Gastrocnemius medialis (tissue), 4 donors: ENCODE data around the gene MARCHF10.

ENCODE experiments used
- CTCF ChIP-seq, 5 experiments: fragments of 450-650 bp in 3 of 5; fragments of 200-600 bp in 2 of 5; sonication (generic) in 2 of 5; IDR thresholded peaks in 4 of 5; conservative IDR thresholded peaks in 1 of 5; 1 replicate in 4 of 5; 2 replicates in 1 of 5; pipeline ENCODE4 v1.5.1; 2016 to 2019; ENCODE audit warnings: antibody characterized with exemption in 5 of 5, mild to moderate bottlenecking in 3 of 5, moderate library complexity in 3 of 5
- POLR2A ChIP-seq, 2 donors: fragments of 450-650 bp; IDR thresholded peaks; one replicate each; pipeline ENCODE4 v1.6.1; 2017; ENCODE audit warnings: antibody characterized with exemption in 2 of 2, mild to moderate bottlenecking in 2 of 2, moderate library complexity in 2 of 2

GRCh38 chr17:62676231-62676943, 131.7 kb downstream of the MARCHF10 start:
- TF ChIP-seq POLR2A (IDR thresholded peaks at IDR 0.05) = no peak
- no peak for TF ChIP-seq CTCF (IDR thresholded peaks at IDR 0.05 in 4 of 5, conservative IDR thresholded peaks at IDR 0.05 in 1 of 5)
